HEK293 (cell line): ENCODE results near the gene NR2E3.

Source experiments
- CTCF ChIA-PET: fragments of 350-600 bp; formaldehyde crosslinking; extraction: SDS; loops from one replicate; lab custom pipeline; 2021; ENCODE audit warnings: antibody characterized with exemption; lab: Yijun Ruan, JAX
- POLR2A ChIA-PET: fragments of 300-600 bp; formaldehyde crosslinking; extraction: SDS; loops from one replicate; lab custom pipeline; 2020; ENCODE audit warnings: antibody characterized with exemption, inconsistent platforms; lab: Yijun Ruan, JAX
- H3K27ac ChIP-seq: fragments of 200-500 bp; sonication (Bioruptor generic); 2 replicates; pipeline ENCODE4 v1.5.1; 2014; ENCODE audit warnings: low read depth, low read length, control low read depth, inconsistent platforms; ENCODE audit errors: extremely low read depth
- H3K36me3 ChIP-seq, 2 experiments: fragments of 200-500 bp in 1 of 2; sonication (Bioruptor generic) in 1 of 2; 1 replicate in 1 of 2; 2 replicates in 1 of 2; pipeline ENCODE4 v1.5.1; 2014 to 2017; ENCODE audit warnings: inconsistent platforms in 2 of 2, low read length in 2 of 2; ENCODE audit not compliant: control insufficient read depth in 2 of 2, insufficient read depth in 1 of 2
- H3K4me1 ChIP-seq: fragments of 200-500 bp; sonication (Bioruptor generic); 2 replicates; pipeline ENCODE4 v1.5.1; 2014; ENCODE audit warnings: mild to moderate bottlenecking, low read length, inconsistent platforms; ENCODE audit not compliant: control insufficient read depth, insufficient read depth
- H3K4me3 ChIP-seq: 2 replicates; pipeline ENCODE4 v1.5.1; 2011; ENCODE audit warnings: low read depth, mild to moderate bottlenecking, control low read depth, low read length, moderate library complexity
- H3K9me3 ChIP-seq: fragments of 200-500 bp; sonication (Bioruptor generic); 2 replicates; pipeline ENCODE4 v1.5.1; 2014; ENCODE audit warnings: low read depth, low read length, inconsistent platforms; ENCODE audit not compliant: control insufficient read depth, insufficient read depth
- ATF2 ChIP-seq: fragments of 450-650 bp; formaldehyde crosslinking; IDR thresholded peaks from 2 replicates; pipeline ENCODE4 v1.5.1; 2016; ENCODE audit warnings: missing biosample characterization, missing genetic modification characterization, low read depth
- BCL6B ChIP-seq: fragments of 450-650 bp; formaldehyde crosslinking; IDR thresholded peaks from 2 replicates; pipeline ENCODE4 v1.5.1; 2017; ENCODE audit warnings: missing biosample characterization, missing genetic modification characterization
- PBX3 ChIP-seq: sonication (generic); formaldehyde crosslinking; IDR thresholded peaks from 2 replicates; pipeline ENCODE4 v1.8.1; 2022; ENCODE audit warnings: mild to moderate bottlenecking, moderate library complexity, missing genetic modification reagents
- REPIN1 ChIP-seq: fragments of 450-650 bp; formaldehyde crosslinking; IDR thresholded peaks from 2 replicates; pipeline ENCODE4 v1.5.1; 2017; ENCODE audit warnings: missing biosample characterization, missing genetic modification characterization, low read depth
- SP7 ChIP-seq: fragments of 450-650 bp; formaldehyde crosslinking; IDR thresholded peaks from 2 replicates; pipeline ENCODE4 v1.5.1; 2016; ENCODE audit warnings: missing biosample characterization, missing genetic modification characterization
- TRIM28 ChIP-seq: IDR thresholded peaks from 2 replicates; pipeline ENCODE4 v1.6.1; 2011; ENCODE audit warnings: low read length, control low read depth, borderline replicate concordance
- ZFHX2 ChIP-seq: fragments of 450-650 bp; formaldehyde crosslinking; conservative IDR thresholded peaks from 2 replicates; pipeline ENCODE4 v1.5.1; 2016; ENCODE audit warnings: missing biosample characterization, missing genetic modification characterization
- ZNF146 ChIP-seq: fragments of 450-650 bp; formaldehyde crosslinking; IDR thresholded peaks from 2 replicates; pipeline ENCODE4 v1.5.1; 2016; ENCODE audit warnings: missing biosample characterization, missing genetic modification characterization
- ZNF157 ChIP-seq: fragments of 450-650 bp; formaldehyde crosslinking; IDR thresholded peaks from 2 replicates; pipeline ENCODE4 v1.5.1; 2016; ENCODE audit warnings: missing biosample characterization, missing genetic modification characterization
- ZNF202 ChIP-seq: fragments of 450-650 bp; formaldehyde crosslinking; IDR thresholded peaks from 2 replicates; pipeline ENCODE4 v1.5.1; 2016; ENCODE audit warnings: missing biosample characterization, missing genetic modification characterization, borderline replicate concordance
- ZNF292 ChIP-seq: fragments of 450-650 bp; formaldehyde crosslinking; IDR thresholded peaks from 2 replicates; pipeline ENCODE4 v1.5.1; 2016; ENCODE audit warnings: low read depth, missing biosample characterization, missing genetic modification characterization, borderline replicate concordance
- ZNF391 ChIP-seq: fragments of 450-650 bp; formaldehyde crosslinking; IDR thresholded peaks from 2 replicates; pipeline ENCODE4 v1.5.1; 2016; ENCODE audit warnings: low read depth, missing biosample characterization, missing genetic modification characterization, borderline replicate concordance
- ZNF558 ChIP-seq: fragments of 450-650 bp; formaldehyde crosslinking; IDR thresholded peaks from 2 replicates; pipeline ENCODE4 v1.5.1; 2016; ENCODE audit warnings: missing biosample characterization, missing genetic modification characterization
- ZNF561 ChIP-seq: fragments of 450-650 bp; IDR thresholded peaks from 2 replicates; pipeline ENCODE4 v1.5.1; 2018; ENCODE audit warnings: missing biosample characterization, missing genetic modification characterization, borderline replicate concordance
- ZNF580 ChIP-seq: fragments of 450-650 bp; formaldehyde crosslinking; IDR thresholded peaks from 2 replicates; pipeline ENCODE4 v1.5.1; 2016; ENCODE audit warnings: missing biosample characterization, missing genetic modification characterization
- ZNF623 ChIP-seq: fragments of 450-650 bp; formaldehyde crosslinking; IDR thresholded peaks from 2 replicates; pipeline ENCODE4 v1.5.1; 2016; ENCODE audit warnings: missing biosample characterization, missing genetic modification characterization
- TF ChIP-seq, protein P1 (sequence below): fragments of 450-650 bp; formaldehyde crosslinking; IDR thresholded peaks from 2 replicates; pipeline ENCODE4 v1.5.1; 2016; ENCODE audit warnings: missing biosample characterization, missing genetic modification characterization

Gene NR2E3

GRCh38 chr15:71844916-71845315, 34.6 kb downstream of the NR2E3 start:
- Histone ChIP-seq H3K4me1 (no peaks in the 10 kb centered on the region), H3K27ac (no peak overlapping the region), H3K4me3 (no peak overlapping the region), H3K36me3 (peaks cover 33 to 44% of the 10 kb centered on the region in 2 experiments), H3K9me3 (no peaks in the 10 kb centered on the region)
- ChIA-PET CTCF (interaction anchor here (0.6 to 1.1 kb wide), 2 partner anchors 43 to 354 kb away, joined by 3 read pairs; no protein-coding TSS in a partner anchor), POLR2A (no interaction called here)
- TF ChIP-seq REPIN1 (no peak), ZNF580 (tag by site-specific recombination) (no peak), ZNF391 (tag by site-specific recombination) (no peak), ZNF202 (tag by site-specific recombination) (no peak), SP7 (no peak), ZFHX2 (no peak), ATF2 (no peak), ZNF157 (tag by site-specific recombination) (no peak), PBX3 (CRISPR knock-in tag) (no peak)
- TF ChIP-seq, protein P1, sequence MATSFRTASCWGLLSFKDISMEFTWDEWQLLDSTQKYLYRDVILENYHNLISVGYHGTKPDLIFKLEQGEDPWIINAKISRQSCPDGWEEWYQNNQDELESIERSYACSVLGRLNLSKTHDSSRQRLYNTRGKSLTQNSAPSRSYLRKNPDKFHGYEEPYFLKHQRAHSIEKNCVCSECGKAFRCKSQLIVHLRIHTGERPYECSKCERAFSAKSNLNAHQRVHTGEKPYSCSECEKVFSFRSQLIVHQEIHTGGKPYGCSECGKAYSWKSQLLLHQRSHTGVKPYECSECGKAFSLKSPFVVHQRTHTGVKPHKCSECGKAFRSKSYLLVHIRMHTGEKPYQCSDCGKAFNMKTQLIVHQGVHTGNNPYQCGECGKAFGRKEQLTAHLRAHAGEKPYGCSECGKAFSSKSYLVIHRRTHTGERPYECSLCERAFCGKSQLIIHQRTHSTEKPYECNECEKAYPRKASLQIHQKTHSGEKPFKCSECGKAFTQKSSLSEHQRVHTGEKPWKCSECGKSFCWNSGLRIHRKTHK (tag by site-specific recombination), result no peak

DNA sequence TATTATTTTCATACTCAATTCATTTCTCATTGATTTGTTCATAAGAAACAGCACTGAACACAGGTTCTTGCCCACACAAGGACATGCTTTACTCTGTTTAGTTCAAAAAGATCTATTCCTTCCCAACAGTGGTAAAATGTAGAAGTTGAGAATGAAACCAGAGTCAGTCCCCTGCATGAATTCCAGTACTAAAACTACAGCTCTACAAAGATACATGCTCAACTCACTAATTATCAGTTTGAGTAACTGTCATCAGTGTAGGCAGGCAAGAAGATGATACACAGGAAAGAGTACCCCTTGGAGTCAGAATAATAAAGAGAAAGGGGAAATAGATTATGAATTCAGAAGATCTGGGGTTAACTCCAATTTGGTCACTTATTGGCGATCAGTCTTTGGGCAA, 43.2 kb downstream of the NR2E3 start:
- Histone ChIP-seq H3K36me3 (peaks cover 31 to 32% of the 10 kb centered on the region in 2 experiments), H3K4me1 (no peaks in the 10 kb centered on the region), H3K9me3 (no peaks in the 10 kb centered on the region), H3K4me3 (no peak overlapping the region), H3K27ac (no peak overlapping the region)
- POLR2A ChIA-PET, result no interaction called here
- TF ChIP-seq ZNF623 (tag by site-specific recombination) (no peak), TRIM28 (no peak), ZNF561 (no peak), ZNF292 (tag by site-specific recombination) (no peak), ZNF157 (tag by site-specific recombination) (no peak), BCL6B (no peak), ZNF146 (tag by site-specific recombination) (no peak), ATF2 (no peak), ZNF558 (tag by site-specific recombination) (no peak)
- CTCF ChIA-PET, result interaction anchor here (0.6 to 1.8 kb wide), 5 partner anchors 15 to 849 kb away, joined by 3 to 5 read pairs (median 3); no protein-coding TSS in a partner anchor
